GM18499 (cell line): ENCODE measurements around the gene IQCB1.
"Not testable (repeated sequence)": the region's sequence is repeated elsewhere in the genome, so short reads cannot be mapped to it uniquely, and the experiment has no call there.

Source experiments
- ATAC-seq: cut with Tn5 transposase; IDR thresholded peaks from one replicate; pipeline ENCODE4 v1.9.1; 2021; ENCODE audit warnings: moderate number of reproducible peaks; ENCODE audit not compliant: insufficient read depth, unreplicated experiment

Gene IQCB1

DNA sequence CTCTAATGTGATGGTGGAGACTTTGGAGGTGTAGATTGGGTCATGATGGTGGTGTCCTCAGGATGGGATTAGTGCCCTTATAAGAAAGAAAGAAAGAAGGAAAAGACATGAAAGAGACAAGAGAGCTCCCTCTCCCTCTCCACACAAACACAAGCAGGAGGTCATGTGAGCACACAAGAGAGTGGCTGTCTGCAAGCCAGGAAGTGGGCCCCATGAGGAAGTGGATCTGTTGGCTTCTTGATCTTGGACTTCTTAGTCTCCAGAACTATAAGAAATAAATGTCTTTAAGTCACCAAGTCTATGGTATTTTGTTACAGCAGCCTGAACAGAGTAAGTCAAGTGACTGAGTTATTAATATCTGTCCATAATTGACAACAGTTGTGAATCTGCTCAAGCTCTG is 17.1 kb downstream of the IQCB1 start:
- ATAC-seq: no peak

GRCh38 chr3:121809249-121809648 is 25.6 kb downstream of the IQCB1 start:
- peak; percentile 99 for ATAC-seq

GRCh38 chr3:121803771-121804320 is 31.0 kb downstream of the IQCB1 start:
- no peak for ATAC-seq

- no peak for ATAC-seq
Measured at GRCh38 chr3:121800906-121801305, 34.0 kb downstream of the IQCB1 start.

DNA sequence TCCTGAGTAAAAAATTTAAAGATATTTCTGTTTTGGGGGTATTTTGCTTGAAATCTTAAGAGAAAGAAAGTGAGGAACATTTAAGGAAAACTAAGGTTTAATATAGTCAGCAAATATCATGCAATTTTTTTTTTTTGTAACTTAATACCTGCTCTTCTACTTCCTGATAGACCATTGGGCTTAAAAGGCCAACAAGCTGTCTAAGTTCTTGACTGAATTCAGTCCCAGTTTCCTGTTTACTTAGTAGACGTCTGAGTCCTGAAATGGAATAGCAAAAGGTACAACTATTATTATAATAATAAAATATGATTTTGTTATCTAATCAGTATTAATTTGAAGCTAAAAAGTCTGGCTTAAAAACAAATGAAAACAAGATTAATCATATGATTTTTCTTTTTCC is 37.9 kb downstream of the IQCB1 start:
- ATAC-seq: no peak

- ATAC-seq: no peak
Measured at GRCh38 chr3:121794264-121794983, 40.4 kb downstream of the IQCB1 start.

DNA sequence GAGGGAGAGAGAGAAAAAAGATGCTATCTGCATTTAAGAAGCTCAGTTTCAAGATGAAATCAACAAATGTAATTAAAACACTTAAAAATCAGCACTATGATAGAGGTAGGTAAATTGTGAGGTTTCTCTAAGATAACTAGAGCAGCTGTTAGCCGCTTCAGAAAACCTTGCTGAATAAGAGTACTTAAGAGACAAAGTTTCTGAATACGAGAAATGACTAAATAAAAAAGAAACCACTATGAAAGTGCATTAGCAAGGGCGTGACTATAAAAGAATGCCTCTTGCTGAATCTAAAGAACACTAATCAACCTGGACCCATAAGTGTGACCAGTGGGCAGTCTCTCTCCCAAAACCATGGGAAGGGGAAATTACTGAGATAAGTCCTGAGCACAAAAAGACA is 41.8 kb downstream of the IQCB1 start:
- ATAC-seq: no peak

GRCh38 chr3:121786485-121786884 is 48.4 kb downstream of the IQCB1 start:
- no peak for ATAC-seq

GRCh38 chr3:121782784-121783183 is 52.1 kb downstream of the IQCB1 start:
- not testable (repeated sequence) for ATAC-seq

GRCh38 chr3:121781611-121782010 is 53.2 kb downstream of the IQCB1 start:
- no peak for ATAC-seq

- ATAC-seq: not testable (repeated sequence)
Measured at GRCh38 chr3:121775095-121775494, 59.8 kb downstream of the IQCB1 start.

DNA sequence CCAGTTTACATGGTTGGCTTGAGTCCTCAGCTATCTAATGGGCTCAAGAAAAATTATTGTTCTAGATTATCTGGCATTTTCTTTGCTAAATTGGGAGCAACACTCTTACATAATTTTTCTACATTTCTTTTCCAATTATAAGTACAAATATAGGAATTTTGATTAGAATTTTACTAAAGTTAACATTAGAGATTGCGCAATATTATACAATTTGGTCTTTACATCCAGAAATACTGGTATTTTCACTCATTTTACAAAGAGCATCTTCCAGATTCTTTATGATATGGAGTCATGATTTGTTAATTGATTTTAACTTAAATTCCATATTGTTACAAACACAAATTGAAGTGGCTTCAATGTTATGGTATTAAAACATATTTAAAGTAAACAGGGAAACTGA is 65.6 kb downstream of the IQCB1 start:
- no peak for ATAC-seq

- no peak for ATAC-seq
Measured at GRCh38 chr3:121768452-121768851, 66.4 kb downstream of the IQCB1 start.

- ATAC-seq: no peak
Measured at GRCh38 chr3:121759541-121760202, 75.2 kb downstream of the IQCB1 start.

GRCh38 chr3:121758727-121759450 is 76.0 kb downstream of the IQCB1 start:
- ATAC-seq: no peak

DNA sequence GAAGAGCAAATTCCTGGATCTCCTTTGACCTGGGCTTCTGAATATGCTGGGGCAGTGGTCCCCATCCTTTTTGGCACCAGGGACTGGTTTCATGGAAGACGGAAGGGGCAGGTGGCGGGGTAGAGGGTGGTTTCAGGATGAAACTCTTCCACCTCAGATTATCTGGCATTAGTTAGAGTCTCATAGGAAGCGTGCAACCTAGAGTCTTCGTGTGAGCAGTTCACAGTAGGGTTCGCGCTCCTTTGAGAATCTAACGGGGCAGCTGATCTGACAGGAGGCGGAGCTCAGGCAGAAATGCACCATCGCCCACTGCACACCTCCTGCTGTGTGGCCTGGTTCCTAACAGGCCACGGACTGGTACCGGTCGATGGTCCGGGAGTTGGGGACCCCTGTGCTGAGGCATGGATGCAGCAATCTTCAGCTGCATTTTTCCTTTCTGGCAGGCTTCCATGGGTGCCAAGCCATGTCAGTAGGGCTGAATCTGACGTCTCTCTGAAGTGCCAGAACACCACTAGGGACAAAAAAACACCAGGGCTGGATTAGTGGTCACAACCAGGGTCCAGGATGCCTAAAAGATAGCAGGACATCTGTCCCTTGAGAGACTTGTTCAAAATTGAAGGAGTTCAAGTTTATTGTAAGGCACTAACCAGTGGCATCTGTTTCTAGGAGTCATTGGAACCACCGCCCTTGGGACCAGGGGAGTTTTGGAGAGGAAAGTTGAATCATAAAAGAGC is 76.9 kb downstream of the IQCB1 start:
- no peak for ATAC-seq

GRCh38 chr3:121757087-121757811 is 77.6 kb downstream of the IQCB1 start:
- ATAC-seq: no peak

- ATAC-seq: no peak
Measured at GRCh38 chr3:121752772-121753171, 82.1 kb downstream of the IQCB1 start.

- no peak for ATAC-seq
Measured at GRCh38 chr3:121752261-121752660, 82.6 kb downstream of the IQCB1 start.

DNA sequence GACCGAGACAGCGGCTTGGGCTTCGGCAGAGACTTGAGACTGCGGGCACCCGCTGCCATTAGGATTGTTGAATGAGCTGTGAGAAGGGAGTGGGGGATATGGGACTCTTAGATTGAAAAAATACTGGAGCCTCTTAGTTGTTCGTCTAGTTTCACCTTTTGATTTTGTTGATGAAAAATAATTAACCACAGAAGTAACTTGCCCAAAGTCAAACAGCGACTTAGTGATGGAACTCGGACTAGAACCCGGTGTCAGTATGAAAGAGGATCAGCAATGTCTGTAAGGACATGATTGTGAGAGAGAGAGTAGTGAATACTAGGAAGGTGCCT is 84.8 kb downstream of the IQCB1 start:
- ATAC-seq: no peak
